ENCODE data around the gene ZHX3.
A peak's percentile ranks its signal among the peaks of the same experiment; 100 is the strongest.
"Not testable (repeated sequence)": the region's sequence is repeated elsewhere in the genome, so short reads cannot be mapped to it uniquely, and the experiment has no call there.

ZHX3 gene

DNA sequence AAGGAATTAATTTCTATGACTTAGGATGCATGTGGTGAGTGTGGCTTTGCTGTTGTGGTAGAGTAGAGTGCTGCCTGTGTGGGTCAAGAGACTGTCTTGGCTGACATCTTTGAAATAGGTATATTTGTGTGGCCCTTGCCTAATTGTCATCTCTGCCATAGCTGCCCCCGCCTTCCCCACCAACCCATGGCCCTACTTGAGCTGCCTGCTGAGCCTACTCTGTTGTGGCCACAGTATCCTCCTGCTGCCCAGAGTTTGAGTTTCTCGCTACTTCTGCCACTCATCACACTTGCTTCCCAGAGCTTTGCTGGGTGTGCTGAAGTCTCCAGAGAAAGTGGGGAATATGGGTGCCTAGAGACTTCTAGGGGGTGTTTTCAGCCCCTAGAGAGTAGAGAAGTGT, 172.2 kb downstream of the ZHX3 start:
- no peak for DNase-seq

DNA sequence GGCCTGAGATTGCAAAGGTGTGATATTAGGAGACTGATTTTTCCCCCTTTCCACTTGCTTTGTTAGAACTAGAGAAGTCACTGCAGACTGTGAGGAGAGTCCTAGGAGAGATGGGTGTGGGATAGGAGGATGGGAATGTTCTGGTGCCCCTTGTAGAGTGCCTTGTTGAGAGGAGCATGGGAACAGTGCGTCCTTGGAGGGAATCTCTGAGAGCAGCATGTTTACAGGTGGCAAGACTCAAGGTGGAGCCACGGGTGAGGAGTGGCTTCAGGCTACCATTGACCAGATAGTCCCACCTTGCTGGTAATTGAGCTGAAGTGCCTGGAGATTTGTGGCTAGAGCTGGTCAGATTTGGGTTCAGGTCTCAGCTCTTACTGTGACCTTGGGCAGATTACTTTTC, 174.2 kb downstream of the ZHX3 start:
- no peak for DNase-seq

DNA sequence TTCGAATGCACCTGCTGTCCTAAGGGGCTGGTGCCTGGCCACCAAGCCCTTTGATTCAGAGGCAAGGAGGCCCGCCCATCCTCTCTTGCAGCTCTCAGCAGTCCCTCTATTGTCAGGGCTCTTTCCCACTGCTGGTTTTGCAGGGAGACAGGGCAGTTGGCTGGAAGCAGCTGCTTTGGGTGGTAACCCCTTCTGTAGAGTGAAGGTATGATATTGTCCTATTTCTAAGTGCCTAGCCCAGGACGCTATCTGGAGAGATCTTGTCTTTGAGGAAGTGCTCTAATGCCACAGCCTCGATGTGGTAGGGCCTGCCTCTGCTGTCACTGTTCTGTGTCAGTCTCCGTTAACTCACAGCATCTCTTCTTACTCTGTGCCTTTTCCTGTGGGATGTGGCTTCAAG, 174.6 kb downstream of the ZHX3 start:
- DNase-seq = peak; percentile 36

DNA sequence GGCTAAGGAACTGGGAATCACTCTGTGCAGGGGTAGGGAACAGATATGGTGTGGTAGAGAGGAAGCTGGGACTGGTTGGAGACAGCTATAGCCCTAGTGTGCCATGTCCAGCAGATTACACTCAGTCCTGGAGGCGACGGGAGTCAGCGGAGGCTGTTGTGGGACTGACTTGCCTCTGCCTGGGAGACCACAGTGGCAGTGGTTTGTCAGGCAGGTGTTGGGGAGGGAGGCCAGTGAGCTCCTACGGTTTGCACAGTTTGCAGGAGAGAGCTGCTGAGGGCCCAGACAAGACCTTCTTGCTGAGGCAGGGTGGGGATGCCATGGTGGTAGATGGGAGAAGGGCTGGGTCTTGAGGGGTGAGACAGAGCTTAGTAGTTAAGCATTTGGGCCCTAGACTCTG, 175.3 kb downstream of the ZHX3 start:
- no peak for DNase-seq

DNA sequence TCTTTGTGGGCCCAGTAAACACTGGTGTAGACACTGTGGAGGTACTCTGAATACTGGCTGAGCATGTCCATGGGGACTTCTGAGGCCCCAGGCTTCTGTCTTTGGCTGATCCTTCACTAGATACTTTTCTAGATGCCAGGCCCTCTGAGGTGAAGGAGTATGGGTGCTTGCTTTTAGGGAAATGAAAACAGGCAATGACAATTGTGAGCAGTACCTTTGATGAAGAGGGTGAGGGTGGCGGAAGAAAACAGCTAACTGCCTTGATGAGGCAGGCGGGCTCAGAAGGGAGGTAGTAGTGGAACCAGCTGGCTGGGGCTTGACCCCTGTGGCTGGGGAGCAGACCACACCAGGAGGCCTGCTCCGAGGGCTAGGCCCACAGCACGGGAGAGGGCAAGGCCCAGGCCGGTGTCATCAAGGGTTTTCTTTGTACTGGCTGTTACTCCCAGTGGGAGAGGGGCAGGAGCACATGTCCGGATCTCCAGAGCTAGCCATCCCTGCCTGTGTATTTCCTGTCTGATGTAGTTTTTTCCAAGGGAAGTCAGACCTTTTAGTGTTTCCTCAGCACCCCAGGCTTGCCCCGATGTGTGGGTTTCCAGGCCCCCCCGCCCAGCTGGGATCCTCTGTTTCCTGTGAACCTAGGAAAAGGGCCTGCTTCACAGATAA, 176.2 kb downstream of the ZHX3 start:
- DNase-seq = no peak

DNA sequence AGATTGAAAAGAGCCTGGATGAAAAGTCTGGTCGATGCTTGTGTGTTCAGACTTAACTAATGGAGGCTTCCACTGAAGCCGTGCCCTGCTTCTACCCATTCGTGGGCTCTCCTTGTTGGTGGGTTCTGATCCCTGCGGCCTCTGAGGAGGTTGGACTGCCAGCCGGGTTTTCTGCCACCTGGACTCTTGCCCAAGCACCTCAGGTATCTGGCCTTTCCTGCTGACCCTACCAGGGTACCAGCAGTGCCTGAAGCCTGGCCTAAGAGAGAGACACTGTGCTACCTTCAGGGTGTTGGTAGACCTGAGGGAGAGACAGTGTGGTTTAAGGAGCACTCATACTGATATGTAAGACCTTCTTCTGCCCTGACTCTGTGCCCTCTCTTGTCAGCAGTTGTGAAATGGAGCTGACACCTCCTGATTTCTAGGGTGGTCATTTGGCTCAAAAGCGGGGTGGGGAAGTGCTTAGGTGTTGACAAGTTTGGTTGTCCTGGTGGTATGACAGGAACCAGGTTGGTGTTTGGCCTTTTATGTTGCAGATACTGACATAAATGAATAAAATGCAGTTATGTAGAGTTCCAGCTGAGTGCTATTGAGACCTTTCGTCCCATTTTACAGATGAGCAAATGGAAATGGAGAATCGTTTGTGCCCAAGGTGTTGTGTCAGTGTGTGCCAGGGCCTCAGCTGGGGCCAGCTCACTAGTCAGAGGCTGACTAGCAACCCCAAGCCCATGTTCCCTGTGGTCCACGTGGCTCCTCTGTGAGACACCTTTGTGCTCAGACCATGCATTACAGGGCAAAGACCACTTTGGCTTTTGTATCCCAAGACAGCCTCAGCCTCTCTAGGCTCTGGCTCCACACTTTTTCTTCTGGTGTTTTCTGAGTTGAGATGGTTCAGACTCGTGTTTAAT, 177.1 kb downstream of the ZHX3 start:
- no peak for DNase-seq

DNA sequence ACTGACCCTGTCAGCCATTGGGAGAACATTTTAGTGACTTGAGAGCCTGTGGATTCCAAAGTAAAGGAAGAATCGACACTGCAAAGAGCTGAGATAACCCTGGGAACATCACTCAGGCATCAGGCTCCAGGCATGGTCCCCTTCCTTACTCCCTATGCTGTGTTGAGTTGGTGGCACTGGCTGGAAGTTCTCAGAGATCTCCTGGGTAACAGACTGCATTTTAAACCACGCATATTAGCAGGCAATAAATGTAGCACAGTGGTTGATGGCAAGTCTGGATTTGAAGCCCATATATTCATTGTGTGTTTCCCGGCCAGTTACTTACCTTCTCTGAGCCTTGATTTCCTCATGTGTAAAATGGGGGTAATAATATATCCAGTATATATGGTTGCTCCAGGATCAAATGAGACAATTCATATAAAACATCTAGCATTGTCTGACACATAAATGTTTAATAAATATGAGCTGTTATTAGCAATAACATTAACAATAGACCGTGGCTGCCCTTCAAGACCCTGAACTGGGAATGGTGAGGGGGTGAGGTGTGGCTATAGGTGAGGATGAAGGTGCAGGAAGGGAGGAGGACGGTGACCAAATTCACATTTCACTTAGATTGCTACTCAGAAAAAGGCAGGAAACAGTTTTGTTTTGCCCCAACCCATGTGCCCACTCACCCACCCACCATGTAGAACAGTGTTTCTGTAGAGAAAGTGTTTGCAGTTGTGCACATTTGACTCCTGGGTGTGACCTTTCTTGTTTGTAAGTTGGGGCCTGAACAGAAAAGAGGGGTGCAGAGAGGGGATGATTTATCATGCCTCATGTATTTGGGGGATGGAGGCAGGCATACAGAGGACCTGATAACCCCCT, 178.1 kb downstream of the ZHX3 start:
- DNase-seq = no peak

DNA sequence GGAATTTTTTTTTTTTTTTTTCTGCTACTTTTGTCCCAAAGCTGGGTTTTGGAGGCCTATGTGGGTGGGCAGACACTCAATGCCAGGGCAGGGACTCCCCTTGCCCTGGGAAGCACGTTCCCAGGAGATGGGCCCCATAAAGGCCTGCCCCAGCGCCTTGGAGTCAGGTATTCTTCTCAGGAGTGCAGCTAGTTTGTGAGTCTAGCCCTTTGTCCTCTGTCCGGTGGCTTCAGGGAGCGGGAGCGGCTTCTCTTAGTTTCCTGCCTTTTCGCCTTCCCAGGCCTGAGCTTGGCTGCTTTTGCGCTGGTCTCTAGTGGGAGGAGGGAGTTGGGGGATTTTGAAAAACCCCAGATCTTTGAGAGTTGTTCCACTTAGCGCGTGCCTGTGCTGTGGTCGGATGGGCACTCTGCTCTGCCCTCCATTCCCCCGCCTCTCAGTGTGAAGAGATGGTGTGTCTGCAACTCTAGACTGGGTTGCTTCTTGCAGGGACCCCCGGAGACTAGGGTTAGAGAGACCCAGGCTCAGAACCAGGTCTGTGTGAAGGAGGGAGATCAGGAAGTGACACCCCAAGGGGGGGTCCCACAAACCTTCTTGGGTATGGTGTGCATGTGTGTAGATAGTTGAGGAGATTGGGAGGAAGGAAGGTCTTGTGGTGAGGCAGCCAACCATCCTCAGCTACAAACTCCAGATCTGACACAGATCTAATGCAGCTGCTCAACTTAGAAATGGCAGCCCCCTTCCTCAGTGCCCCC, 178.9 kb downstream of the ZHX3 start:
- DNase-seq = peak; percentile 26

DNA sequence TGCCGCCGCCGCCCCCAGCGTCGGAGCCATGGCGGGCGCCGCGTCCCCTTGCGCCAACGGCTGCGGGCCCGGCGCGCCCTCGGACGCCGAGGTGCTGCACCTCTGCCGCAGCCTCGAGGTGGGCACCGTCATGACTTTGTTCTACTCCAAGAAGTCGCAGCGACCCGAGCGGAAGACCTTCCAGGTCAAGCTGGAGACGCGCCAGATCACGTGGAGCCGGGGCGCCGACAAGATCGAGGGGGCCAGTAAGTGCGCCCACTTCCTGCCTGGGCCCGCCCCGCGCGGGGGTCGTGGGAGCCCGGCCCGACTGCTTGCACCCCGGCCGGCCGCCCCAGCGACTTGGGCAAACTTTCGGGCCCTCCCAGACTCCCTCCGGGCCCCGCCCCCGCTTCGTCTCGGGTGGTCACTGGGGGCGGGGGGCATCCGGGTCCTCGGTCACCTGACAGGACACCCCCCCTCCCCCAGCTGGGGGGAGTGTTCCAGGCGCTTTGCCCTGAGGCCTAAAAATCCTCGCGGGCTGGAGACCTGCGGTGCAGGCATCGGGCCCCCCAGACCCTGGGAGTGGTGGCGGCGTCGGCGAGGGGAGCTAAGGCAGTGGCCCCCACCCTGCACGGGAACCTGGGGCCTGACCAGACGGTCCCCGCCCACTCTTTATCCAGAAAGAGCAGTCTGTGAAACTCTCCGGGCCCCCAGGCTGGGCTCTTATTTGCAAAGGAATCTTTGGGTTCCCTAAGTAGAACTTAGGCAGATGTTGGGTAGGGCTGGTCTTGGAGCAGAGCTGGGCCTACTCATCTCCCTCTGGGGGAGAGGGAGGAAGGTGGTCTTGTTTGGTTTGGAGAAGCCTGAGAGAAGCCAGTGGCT, 179.7 kb downstream of the ZHX3 start:
- DNase-seq = peak; percentile 58

DNA sequence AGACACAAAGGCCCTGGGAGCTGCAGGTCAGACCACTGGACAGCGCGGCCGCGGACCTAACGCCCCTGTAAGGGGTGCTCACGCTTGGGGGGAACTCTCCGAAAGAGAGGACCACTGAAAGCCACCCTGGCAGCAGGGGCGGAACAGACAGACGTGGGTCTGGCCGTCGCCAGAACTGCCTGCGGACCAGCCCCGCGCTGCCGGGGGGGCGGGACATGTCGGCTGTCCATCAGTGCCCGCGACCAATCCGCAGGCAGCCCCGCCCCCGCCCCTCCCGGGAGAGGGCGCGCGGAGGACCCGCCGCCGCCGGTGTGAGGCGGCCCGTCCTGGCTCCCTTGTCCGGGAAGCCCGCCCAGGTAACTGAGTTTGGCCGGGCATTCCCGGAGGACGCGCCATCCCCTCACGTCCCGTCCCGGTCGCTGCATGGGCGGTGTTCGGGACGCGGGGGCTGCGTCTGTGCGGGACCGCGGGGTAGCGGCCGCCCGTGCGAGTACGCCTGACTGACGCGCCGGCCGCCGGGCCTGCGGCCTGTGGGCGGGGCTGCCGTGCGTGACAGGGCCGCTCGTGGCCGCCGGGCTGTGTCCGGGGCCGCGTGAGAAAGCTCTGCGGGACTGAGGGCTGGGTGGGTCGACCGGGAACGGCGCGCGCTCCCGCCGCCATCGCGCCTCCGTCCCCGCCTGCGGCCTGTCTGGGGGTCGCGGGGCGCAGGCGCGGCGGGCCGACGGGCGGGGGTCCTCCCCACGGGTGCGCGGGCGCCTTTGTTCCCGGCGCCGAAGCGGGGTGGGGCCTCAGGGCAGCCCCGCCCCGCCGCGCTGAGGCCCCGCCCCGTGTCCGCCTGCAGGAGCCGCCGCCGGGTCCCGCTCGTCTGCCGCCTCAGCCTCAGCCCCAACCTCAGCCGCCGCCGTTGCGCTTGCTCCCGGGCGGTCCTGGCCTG, 180.6 kb downstream of the ZHX3 start, which contains the start of gene PLCG1:
Gene PLCG1, plus strand, starts transcription at position 864 of the 934 bp plus-strand sequence. CDS start 99 bp downstream, outside the sequence.
- peak; percentile 83 for DNase-seq

DNA sequence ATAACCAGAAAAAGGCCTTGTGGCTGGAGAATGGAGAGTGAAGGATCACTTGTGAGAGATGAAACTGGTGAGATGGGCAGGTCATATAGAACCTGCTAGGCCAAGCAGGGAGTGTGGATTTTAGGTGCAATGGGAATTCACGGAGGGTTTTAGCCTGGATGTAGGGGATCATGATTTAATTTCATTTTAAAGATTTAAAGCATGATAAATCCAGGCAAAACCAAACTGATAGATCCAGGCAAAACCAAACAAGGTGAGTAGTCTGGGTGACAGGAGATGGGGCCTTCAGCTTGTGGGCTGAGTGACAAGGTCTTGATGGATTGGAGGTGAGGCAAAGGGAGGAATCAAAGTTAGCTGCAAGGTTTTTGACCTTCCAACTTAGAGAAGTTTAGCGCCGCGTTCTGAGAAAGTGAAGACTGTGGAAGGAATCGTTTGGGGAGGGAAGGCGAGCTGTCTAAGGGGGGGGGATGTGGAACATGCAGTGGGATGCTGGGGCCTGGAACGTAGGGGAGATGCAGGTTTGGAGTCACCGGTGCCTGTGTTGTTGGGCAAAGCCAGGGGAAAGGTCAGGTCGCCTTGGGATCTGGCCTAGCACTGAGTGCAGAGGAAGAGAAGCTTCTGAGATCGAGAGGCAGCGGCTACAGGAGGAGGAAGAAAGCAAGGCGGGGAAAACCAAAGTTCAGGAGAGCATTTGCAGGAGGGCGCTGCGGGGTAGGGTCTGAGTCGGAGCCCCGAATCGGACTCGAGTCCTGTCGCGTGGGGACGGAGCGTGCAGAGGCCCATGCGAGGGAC, 181.4 kb downstream of the ZHX3 start:
- no peak for DNase-seq

DNA sequence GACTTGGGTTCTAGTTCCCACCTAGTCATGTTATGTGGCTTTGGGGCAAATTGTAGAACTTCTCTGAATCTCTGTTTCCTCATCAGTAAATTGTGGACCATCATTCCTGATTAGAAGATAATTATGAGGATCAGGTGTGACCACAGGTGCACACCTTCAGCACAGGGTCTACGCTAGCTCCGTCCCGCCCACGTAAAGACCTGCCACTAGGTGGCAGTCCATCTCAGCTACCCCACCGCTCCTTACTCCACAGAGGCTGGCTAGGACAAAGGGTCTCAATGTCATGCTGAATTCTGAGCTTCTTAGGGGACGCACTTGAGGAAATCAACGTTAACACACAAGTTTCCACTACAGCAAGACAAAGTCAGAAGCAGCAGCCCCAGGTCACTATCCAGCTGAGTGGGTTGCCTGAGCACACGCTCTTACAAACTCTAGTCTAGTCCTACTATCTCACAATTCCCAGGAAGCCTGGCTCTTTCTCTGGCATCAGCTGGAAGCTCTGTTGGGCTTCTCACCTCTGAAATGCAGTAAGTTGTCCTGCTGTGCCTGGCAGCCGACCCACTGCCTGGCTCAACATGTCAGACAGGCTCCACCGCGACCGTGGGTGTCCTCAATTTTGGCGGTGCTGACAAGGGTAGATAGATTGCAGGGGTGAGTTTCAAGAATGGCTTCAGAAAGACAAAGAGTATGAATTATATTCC, 182.2 kb downstream of the ZHX3 start:
- peak; percentile 57 for DNase-seq

DNA sequence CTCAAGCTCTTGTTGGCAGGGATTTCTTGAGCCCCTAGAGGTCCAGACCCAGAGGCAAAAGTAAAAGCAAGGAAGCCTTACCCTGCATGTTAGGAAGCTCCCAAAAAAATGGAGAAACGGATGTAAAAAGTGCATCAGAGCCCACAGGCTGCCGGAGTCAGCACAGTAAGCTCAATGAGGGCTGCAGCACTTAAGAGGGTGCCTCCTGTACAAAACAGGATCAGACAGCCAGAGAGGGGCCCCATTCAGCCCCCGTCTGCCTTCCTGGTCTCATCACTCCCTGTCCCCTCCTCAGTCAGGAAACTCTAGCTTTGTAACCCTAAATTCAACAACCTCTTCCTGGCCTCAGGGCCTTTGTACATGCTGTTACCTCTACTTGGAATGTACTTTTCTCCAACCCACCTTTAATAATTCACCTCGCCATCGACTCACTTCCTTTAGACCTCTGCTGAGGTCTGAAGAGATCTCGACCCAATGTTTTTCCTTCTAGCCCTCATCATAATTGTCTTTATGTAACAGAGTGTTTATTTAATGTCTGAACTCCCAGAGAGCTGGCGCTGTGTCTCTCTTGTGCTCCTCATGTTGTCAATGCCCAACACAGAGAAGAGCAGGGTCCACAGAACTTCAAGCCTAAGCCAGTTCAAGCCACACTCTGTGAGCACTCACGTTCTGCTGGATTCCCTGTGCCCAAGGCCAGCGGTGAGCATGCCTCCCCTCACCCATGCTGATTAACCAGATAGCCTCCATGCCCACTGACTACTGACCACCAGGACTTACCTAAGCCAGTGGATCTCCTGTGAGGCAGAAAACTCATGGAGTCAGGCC, 183.0 kb downstream of the ZHX3 start:
- no peak for DNase-seq

DNA sequence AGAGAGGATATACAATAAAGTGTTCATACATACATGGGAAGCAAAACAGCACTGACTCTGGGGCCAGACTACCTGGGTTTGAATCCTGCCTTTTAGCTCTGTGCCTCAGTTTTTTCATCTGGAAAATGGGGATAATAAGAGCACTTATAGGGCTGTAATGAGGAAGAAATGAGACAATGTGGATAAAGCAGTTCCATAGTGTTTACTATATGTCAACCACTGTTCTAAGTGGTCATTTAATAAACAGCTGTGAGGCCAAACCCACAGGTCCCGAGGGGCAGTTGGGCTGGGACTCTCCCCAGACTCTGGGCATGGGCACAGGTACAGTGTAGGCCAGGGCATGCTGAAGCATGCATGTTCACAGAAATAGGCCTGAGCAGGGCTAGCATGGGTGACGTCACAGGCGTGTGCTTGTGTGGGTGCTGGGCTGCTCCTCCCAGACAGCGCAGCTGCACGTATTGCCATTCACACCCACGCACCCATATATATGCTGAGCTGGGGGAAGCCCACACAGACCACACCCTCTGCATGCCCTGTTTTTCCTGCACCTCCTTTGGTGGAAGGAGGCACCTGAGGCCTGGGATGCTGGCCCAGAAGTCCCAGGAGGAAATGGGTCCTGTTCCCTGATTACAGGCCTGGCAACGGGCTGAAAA, 183.7 kb downstream of the ZHX3 start:
- DNase-seq = peak; percentile 65

DNA sequence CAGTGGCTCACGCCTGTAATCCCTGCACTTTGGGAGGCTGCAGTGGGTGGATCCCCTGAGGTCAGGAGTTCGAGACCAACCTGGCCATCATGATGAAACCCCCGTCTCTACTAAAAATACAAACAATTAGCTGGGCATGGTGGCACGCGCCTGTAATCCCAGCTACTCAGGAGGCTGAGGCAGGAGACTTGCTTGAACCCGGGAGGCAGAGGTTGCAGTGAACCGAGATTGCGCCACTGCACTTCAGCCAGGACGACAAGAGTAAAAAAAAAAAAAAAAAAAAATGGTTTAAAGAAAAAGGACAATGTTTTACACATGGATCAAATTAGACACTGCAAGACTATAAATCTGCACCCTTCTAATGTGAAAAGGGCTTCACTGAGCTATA, 185.1 kb downstream of the ZHX3 start:
- DNase-seq = not testable (repeated sequence)

DNA sequence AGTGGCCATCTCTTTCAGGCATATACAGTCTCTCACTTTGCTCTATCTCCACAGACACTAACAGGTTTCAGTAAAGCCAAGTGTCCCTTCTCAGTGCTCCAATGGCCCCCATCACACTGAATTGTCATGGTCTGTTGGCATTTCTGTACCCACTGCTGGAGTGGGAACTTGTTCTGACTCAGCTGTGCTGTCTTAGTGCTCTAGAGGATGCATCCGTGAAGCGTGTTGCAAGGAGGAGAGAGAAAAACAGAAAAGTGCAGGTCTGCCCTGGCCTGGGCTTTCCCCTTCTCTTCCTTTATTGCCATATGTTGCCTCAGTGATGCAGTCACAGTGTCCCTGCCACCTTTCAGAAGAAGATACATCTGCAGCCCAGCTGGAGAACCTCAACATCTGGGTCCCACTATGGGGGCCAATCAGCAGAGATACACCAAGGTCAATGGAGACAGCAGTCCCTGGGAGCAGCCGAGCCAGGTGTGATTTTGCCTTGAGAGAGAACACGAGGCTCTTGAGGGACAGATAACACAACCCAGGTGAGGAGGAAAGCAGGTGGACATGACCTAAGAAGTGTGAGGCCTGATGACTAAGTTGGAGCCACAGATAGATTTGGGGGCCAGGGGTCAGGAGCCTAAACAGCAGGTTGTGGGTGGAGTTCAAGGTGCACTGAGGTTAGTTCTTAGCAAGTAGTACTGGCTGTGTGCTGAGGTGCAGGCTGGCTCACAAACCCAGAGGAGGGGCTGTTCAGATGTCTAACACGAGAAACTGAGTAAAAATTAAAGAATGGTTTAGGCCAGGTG, 185.7 kb downstream of the ZHX3 start:
- no peak for DNase-seq

Measured in CD4-positive, alpha-beta T cell treated with Interleukin-15 for 1 hour (primary cell).